Muscle of leg (tissue), 11 donors: ENCODE data around the gene MEF2C. TPM values are rescaled to one million over a fixed set of nuclear protein-coding genes. Genes with fewer than 3 reads are reported as not detected.

Experiments
- DNase-seq: peaks from one replicate; pipeline ENCODE4 v3.0.0; 2013
- H3K27ac ChIP-seq: one replicate; pipeline ENCODE4 v1.5.1; 2013; ENCODE audit warnings: mild to moderate bottlenecking, low read length, control low read depth
- H3K27me3 ChIP-seq: one replicate; pipeline ENCODE4 v1.6.1; 2013; ENCODE audit warnings: low read length; ENCODE audit not compliant: control insufficient read depth, insufficient read depth
- H3K36me3 ChIP-seq: one replicate; pipeline ENCODE4 v1.6.1; 2013; ENCODE audit warnings: low read length; ENCODE audit not compliant: control insufficient read depth, insufficient read depth
- H3K4me1 ChIP-seq: one replicate; pipeline ENCODE4 v1.6.1; 2013; ENCODE audit warnings: low read length; ENCODE audit not compliant: control insufficient read depth, insufficient read depth
- H3K4me3 ChIP-seq: one replicate; pipeline ENCODE4 v1.5.1; 2013; ENCODE audit warnings: low read length, control low read depth
- H3K9me3 ChIP-seq: replicated peaks from 2 replicates; pipeline ENCODE4 v1.6.1; 2013; ENCODE audit warnings: low read depth, low read length; ENCODE audit not compliant: control insufficient read depth
- WGBS: methylation state at CpG from one replicate; pipeline ENCODE4 v1.1.5; 2013; ENCODE audit warnings: missing lambda C conversion rate; ENCODE audit not compliant: insufficient coverage; 5-methylcytosine and 5-hydroxymethylcytosine counted together
- polyA plus RNA-seq, 8 donors: library from polyadenylated mRNA; unstranded; fragments of 120-200 nt; gene quantifications; one replicate each; pipeline versions ENCODE4 v1.2.1 to v1.2.3, GENCODE V29; 2013; ENCODE audit warnings: inconsistent platforms in 1 of 8, low replicate concordance in 1 of 8; ENCODE audit not compliant: insufficient read length in 8 of 8, insufficient read depth in 1 of 8
- total RNA-seq: library from RNA; stranded (reverse); fragments of 120-200 nt; gene quantifications from one replicate; pipeline ENCODE4 v1.2.4, GENCODE V29; 2013

The MEF2C gene
- total and polyA plus RNA-seq, 9 donors, result 440 to 987 (median 726) TPM

- peak overlapping the region; percentile 88 for H3K27ac ChIP-seq
- peak overlapping the region; percentile 65 for H3K4me3 ChIP-seq
- WGBS, result under 1% methylated on average over 36 of the region's 48 CpGs
- peaks cover 13% of the 10 kb centered on the region for H3K4me1 ChIP-seq
- no peaks in the 10 kb centered on the region for H3K36me3 ChIP-seq
- DNase-seq, result peak; percentile 82
- H3K27me3 ChIP-seq, result no peaks in the 10 kb centered on the region
- H3K9me3 ChIP-seq, result no peaks in the 10 kb centered on the region
Measured at GRCh38 chr5:88889189-88890069, 6.4 kb upstream of the MEF2C start.

- peak overlapping the region; percentile 88 for H3K27ac ChIP-seq
- no peak for DNase-seq
- no peaks in the 10 kb centered on the region for H3K36me3 ChIP-seq
- WGBS, result 8% methylated on average over 8 of the region's 9 CpGs
- H3K9me3 ChIP-seq, result no peaks in the 10 kb centered on the region
- H3K27me3 ChIP-seq, result no peaks in the 10 kb centered on the region
- H3K4me3 ChIP-seq, result peak overlapping the region; percentile 65
- peaks cover 13% of the 10 kb centered on the region for H3K4me1 ChIP-seq
Measured at GRCh38 chr5:88888848-88889188, 5.8 kb upstream of the MEF2C start.

- H3K4me3 ChIP-seq, result no peak overlapping the region
- no peak for DNase-seq
- no peaks in the 10 kb centered on the region for H3K27me3 ChIP-seq
- peaks cover 12% of the 10 kb centered on the region for H3K4me1 ChIP-seq
- H3K36me3 ChIP-seq, result no peaks in the 10 kb centered on the region
- H3K9me3 ChIP-seq, result no peaks in the 10 kb centered on the region
- H3K27ac ChIP-seq, result peak overlapping the region; percentile 88
Measured at GRCh38 chr5:88888291-88888690, 5.3 kb upstream of the MEF2C start.

GRCh38 chr5:88887342-88887741 lies 4.4 kb upstream of the MEF2C start:
- peaks cover 11% of the 10 kb centered on the region for H3K4me1 ChIP-seq
- WGBS, result no CpG with 5 or more reads among the region's 2 CpGs
- no peak overlapping the region for H3K4me3 ChIP-seq

GRCh38 chr5:88886746-88887341 lies 3.9 kb upstream of the MEF2C start:
- Histone ChIP-seq H3K27ac (no peak overlapping the region), H3K4me1 (peaks cover 11% of the 10 kb centered on the region), H3K36me3 (no peaks in the 10 kb centered on the region), H3K27me3 (no peaks in the 10 kb centered on the region), H3K4me3 (no peak overlapping the region), H3K9me3 (no peaks in the 10 kb centered on the region)
- no CpG with 5 or more reads among the region's 4 CpGs for WGBS
- no peak for DNase-seq

More at GRCh38 chr5:88887342-88887741, 4.4 kb upstream of the MEF2C start:
- Histone ChIP-seq H3K9me3 (no peaks in the 10 kb centered on the region), H3K27me3 (no peaks in the 10 kb centered on the region), H3K36me3 (no peaks in the 10 kb centered on the region), H3K27ac (no peak overlapping the region)
- no peak for DNase-seq

GRCh38 chr5:88886252-88886651 lies 3.3 kb upstream of the MEF2C start:
- Histone ChIP-seq H3K27me3 (no peaks in the 10 kb centered on the region), H3K27ac (peak overlapping the region; percentile 42), H3K9me3 (no peaks in the 10 kb centered on the region), H3K36me3 (no peaks in the 10 kb centered on the region), H3K4me3 (no peak overlapping the region), H3K4me1 (peaks cover 11% of the 10 kb centered on the region)
- WGBS, result no CpG with 5 or more reads among the region's 1 CpG
- no peak for DNase-seq

GRCh38 chr5:88885002-88885401 lies 2.0 kb upstream of the MEF2C start:
- H3K36me3 ChIP-seq, result no peaks in the 10 kb centered on the region
- peaks cover 10% of the 10 kb centered on the region for H3K4me1 ChIP-seq
- no CpG with 5 or more reads among the region's 1 CpG for WGBS
- H3K27ac ChIP-seq, result peak overlapping the region; percentile 97
- no peaks in the 10 kb centered on the region for H3K9me3 ChIP-seq
- peak overlapping the region; percentile 63 for H3K4me3 ChIP-seq
- H3K27me3 ChIP-seq, result no peaks in the 10 kb centered on the region
- DNase-seq, result no peak

- H3K4me1 ChIP-seq, result peaks cover 5% of the 10 kb centered on the region
- DNase-seq, result peak; percentile 57
Measured at GRCh38 chr5:88884608-88884877, 1.6 kb upstream of the MEF2C start.

GRCh38 chr5:88883836-88884607 lies 1.0 kb upstream of the MEF2C start:
- Histone ChIP-seq H3K27ac (peak overlapping the region; percentile 97), H3K9me3 (no peaks in the 10 kb centered on the region), H3K27me3 (no peaks in the 10 kb centered on the region), H3K36me3 (no peaks in the 10 kb centered on the region), H3K4me3 (peak overlapping the region; percentile 63), H3K4me1 (peaks cover 2% of the 10 kb centered on the region)
- DNase-seq, result peak; percentile 90
- under 1% methylated on average over 36 of the region's 46 CpGs for WGBS

More at GRCh38 chr5:88884608-88884877, 1.6 kb upstream of the MEF2C start:
- WGBS, result no CpG with 5 or more reads among the region's 2 CpGs
- peak overlapping the region; percentile 97 for H3K27ac ChIP-seq
- no peaks in the 10 kb centered on the region for H3K27me3 ChIP-seq
- peak overlapping the region; percentile 63 for H3K4me3 ChIP-seq
- H3K36me3 ChIP-seq, result no peaks in the 10 kb centered on the region
- no peaks in the 10 kb centered on the region for H3K9me3 ChIP-seq
